ENCODE results near the gene CDKN1C.

Gene CDKN1C

GRCh38 chr11:2887515-2888195 is 2.1 kb upstream of the CDKN1C start:
- DNase-seq, result no peak

DNA sequence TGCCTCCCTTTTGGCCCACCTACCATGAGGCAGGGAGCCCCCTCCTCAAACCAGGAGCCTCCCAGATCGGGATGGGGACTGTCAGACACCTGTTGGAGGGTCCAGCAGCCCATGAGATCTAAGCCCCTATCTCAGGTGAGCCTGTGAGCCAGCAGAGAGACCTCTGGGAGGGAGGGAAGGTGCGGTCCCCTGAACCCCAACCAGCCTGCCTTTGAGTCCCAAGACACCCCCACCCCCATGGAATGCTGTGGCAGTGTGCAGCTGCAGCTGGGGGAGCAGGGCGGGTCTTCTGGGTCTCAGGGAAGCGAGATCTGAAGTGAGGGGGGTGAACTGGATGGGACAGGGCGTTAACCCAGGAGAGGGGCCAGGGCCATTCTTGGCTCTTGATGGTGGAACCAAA is 1.4 kb upstream of the CDKN1C start:
- no peak for DNase-seq

DNA sequence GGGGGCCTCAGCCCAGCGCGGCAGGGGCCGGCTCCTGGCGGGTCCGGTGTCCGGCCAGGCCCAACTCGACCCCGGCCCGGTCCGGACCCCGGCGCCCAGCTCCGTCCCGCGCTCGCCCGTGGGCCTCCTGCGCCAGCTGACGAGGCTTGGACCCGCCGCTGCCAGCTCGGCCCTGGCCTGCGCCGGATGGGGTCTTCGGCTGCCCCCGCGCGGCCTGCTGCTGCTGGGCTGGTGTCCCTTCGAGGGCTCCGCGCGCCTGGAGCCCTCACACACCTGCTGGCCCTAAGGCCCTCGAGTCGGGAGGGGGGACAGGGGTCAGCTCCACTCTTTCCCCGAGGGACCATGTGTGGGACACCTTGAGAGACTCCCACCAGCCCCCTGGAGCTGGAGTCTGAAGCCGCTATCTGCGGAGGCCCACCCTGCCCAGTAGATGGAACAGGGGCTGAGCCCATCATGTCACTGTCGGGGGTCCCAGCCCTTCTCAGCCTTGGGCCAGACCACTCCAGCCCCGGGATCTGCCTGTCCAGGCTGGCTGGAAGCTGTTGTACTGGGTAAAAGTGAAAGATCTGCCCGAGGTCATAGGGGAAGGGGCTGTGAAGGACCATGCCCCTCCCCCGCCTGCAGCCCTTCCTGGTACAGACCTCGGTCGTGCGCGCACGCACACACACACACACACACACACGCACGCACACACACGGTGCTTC is 768 bp upstream of the CDKN1C start:
- DNase-seq, result no peak

DNA sequence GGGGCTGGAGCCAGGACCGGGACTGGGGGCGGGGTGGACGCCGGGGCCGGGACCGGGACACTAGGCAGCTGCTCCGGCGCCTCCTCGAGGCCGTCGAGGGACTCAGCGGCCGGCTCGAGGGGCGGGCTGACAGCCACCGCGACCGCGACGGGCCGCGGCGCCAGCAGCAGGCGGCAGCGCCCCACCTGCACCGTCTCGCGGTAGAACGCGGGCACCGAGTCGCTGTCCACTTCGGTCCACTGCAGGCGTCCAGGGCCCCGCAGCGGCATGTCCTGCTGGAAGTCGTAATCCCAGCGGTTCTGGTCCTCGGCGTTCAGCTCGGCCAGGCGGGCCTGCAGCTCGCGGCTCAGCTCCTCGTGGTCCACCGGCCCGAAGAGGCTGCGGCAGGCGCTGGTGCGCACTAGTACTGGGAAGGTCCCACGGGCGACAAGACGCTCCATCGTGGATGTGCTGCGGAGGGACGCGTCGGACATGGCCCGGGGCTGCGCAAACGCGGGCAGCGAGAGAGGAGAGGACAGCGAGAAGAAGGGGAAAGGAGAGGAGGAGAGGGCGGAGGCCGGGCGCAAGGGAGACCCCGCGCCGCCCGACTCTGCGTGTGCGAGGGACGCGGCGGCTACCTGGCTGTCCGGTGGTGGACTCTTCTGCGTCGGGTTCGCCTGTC is 428 bp downstream of the CDKN1C start:
- no peak for DNase-seq

GRCh38 chr11:2883979-2884815 is 1.4 kb downstream of the CDKN1C start:
- no peak for DNase-seq

GRCh38 chr11:2883640-2883978 is 2.0 kb downstream of the CDKN1C start:
- DNase-seq, result no peak

DNA sequence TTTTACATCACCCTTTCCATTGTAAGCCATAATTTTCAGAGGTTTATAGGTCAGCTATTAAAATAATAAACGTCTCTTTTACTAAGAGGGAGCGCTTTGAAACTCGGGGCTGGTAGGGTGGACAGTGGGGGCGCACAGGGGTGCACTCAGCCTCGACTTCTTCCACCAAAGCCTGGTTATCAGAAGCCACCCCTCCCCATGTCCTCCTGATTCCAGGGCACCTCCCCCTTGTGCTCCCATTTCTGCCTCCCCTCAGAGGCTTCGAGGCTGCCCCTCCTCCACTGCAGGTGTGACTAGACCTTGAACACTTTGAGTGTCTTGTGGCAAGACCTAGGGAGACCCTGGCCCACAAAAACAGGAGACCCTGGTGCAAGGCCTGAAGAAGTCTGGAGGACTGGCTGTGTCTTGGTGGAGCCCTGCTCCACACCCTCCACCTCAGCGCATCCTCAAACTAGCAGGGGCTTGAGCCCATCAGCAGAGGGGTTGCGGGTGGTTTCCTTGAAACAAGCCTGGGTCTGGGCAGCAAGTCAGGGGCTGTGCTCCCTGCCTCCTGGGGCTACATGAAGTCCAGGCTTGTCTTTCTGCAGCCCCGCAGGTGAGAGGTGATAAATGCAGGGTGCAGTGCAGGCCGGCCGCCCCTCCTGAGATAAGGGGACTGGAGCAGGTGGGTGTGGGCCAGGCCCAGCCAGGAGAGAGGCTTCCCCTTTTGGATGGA is 3.0 kb downstream of the CDKN1C start:
- no peak for DNase-seq

GRCh38 chr11:2881981-2882375 is 3.6 kb downstream of the CDKN1C start:
- no peak for DNase-seq

GRCh38 chr11:2881076-2881980 is 4.2 kb downstream of the CDKN1C start:
- no peak for DNase-seq

- no peak for DNase-seq
Measured at GRCh38 chr11:2880646-2881045, 4.9 kb downstream of the CDKN1C start.

- no peak for DNase-seq
Measured at GRCh38 chr11:2878782-2879181, 6.8 kb downstream of the CDKN1C start.

- peak; percentile 1 for DNase-seq
Measured at GRCh38 chr11:2877474-2877873, 8.1 kb downstream of the CDKN1C start.

DNA sequence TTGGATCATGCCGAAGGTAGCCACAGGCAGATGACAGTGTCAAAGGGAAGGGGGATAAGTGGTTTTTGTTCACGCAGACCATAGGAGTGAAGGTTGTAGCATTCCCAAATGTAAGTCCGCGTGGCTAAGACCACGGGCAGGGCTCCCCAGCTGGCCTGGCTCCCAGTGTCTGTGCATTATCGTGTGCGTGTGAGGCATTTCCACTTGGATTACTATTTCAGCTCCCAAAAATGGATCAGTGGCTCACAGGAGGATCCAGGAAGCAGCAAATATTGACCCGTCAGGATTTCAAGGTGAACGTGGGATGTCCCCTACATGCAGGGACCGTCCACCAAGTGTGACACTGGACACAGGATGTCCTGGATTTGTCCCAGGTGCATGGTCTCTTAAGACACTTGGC is 10.6 kb downstream of the CDKN1C start:
- no peak for DNase-seq

DNA sequence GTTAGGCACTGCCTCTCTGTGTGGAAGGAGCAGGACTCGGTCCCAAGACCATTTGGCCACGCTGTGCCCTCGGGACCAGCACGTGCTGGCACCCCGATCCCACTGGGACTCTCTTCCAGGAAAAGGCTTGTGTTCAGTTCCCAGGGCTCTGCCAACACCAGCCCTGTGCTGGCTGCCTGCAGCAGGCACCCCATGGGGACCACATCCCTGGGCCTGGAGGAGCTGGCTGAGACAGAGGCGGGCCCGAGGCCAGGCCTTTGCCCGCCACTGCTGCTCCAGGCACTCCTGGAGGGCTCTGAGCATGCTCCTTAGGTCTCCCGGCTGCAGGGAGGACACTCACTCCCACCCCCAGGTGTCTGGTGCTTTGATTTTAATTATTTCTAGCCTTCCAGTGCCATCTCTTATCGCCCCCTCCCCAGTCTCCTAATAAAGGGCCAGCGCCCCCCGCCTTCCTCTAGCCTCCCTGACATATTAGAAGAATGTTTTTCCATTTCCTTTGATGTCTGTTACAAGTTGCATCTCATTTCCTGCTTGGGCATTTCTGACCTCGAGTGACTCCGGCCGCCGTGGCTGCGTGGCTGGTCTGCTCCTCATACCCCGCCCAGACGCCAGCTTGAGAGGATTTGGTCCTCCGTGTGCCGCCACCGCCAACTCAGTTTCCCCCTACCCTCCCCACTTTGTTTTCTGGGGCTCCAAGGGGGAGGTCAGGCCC is 14.4 kb downstream of the CDKN1C start:
- no peak for DNase-seq

DNA sequence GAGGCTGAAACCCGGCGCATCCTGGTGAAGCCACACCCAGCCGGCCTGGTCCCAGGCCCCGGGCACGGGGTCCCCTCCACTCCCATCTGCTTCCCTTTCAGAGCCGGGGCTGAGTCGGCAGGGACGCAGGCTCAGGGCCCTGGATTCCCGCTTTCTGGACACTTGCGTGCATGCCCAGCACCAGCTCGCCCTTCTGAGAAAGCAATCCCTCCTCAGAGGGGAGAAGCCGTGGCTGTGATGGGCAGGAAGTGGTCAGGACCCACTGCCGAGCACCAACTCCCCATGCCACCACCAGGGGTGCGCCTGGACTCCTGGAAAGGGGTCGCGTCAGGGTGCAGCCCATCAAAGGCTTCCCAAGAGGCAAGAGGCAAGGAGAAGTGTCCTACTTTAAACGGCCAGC is 15.1 kb downstream of the CDKN1C start:
- no peak for DNase-seq

- DNase-seq, result no peak
Measured at GRCh38 chr11:2869561-2870427, 15.8 kb downstream of the CDKN1C start.

GRCh38 chr11:2869134-2869526 is 16.4 kb downstream of the CDKN1C start:
- DNase-seq, result no peak

DNA sequence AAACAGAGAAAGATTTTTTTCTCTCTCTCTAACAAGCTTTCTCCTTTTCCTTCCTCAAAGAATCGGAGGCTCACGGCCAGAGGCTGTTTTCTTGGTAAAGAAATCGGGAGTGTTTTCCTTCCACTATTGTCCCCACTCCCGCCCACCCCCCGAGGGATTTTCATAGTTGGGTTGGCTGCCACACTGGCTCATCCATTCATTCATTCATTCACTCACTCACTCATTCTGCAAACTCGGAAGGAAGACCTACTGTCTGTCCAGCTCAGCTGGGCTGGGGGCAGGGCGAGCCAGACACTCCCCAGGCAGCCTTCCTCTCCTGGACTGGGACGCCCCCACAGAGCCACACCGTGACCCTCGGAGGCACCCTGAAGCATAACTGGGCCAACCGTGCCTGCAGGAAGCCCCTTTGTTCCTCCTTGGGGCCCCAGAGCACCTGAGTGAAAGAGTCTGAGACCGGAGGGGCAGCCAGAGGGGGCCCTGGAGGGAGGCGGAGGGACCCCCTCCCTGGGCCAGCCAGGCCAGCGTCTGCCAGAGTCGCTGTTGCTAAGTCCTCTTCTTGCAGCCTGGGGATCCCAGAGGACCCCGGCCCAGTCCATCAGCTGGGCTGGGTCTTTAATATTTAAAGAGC is 17.0 kb downstream of the CDKN1C start:
- no peak for DNase-seq

DNA sequence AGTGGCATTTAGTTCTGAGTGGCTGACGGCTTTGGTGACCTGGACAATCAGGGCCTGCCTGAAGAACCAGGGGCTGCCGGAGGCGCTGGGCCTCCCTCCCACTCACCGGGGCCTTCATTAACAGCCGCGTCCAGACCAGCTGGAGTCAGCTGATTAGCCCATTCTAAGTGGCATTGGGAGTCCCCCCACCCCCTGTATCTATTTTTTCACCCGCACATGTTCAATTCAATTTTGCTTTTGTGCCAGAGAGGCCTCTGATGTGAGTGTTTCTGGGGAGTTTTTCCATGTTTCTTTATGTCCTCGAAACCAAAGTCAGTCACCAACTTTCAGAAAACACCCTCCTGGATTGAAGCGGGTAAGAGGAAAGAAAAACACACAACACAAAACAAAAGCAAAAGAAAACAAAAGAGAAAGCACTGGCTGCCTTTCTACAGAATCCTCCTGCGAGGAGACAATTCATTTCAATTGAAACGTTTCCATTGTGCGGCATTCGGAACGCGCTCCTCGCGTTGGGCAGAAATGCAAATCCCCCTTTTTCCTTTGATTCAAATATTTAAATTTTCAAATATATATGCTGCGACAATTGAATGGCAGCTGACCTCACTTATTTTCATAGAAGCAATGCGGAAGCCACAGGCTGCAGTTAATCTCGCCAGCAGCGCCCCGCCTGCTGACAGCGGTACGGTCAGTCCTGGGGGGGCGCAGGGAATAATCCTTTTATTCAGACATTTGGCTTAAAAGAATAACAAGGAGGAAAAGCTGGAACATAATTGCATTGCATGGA is 17.7 kb downstream of the CDKN1C start:
- DNase-seq, result no peak
